ENCODE results near the gene HSPE1.
"Not testable (repeated sequence)": the region's sequence is repeated elsewhere in the genome, so short reads cannot be mapped to it uniquely, and the experiment has no call there.

Gene HSPE1

DNA sequence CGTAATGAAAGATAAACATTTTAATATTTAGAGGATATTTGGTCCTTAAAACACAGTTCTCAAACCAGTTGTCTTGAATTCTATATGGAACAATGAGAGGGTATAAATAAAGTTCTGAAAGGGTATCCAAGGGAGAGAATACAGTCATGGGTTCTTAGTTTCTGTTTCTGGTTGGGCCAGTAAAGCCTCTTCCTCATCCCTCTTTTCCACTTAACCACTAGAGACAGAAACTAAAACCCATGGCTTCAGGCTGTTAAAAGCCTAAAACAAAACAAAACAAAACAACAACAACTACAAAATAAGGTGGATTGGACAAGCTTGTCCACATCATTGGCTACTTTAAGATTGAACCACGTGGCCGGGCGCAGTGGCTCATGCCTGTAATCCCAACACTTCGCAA is 28.0 kb upstream of the HSPE1 start:
- H3K36me3 Mint-ChIP-seq (ENCODE audit: low read depth) = peaks cover 19% of the 10 kb centered on the region
- H3K9me3 Mint-ChIP-seq = no peaks in the 10 kb centered on the region
- no peak overlapping the region for H3K27ac Mint-ChIP-seq

DNA sequence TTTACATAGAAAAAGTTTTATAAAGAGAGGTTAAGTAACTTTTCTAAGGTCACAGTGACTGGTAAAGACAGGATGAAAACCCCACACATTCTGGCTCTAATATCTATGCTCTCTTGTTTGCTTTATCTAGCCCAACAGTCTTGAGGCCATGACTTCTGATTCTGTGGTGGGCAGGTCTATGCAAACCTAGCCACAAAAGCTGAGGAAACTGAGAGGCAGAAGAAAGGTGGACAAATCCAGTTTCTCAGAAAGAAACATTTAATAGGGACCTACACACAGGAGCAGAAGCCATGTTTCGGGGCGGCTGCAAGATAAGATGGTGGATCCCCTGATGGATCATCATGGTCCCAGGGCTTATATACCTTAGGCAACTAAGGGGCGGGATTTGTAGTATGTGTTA is 22.4 kb upstream of the HSPE1 start:
- H3K9me3 Mint-ChIP-seq = no peaks in the 10 kb centered on the region
- TF ChIP-seq, protein P1, sequence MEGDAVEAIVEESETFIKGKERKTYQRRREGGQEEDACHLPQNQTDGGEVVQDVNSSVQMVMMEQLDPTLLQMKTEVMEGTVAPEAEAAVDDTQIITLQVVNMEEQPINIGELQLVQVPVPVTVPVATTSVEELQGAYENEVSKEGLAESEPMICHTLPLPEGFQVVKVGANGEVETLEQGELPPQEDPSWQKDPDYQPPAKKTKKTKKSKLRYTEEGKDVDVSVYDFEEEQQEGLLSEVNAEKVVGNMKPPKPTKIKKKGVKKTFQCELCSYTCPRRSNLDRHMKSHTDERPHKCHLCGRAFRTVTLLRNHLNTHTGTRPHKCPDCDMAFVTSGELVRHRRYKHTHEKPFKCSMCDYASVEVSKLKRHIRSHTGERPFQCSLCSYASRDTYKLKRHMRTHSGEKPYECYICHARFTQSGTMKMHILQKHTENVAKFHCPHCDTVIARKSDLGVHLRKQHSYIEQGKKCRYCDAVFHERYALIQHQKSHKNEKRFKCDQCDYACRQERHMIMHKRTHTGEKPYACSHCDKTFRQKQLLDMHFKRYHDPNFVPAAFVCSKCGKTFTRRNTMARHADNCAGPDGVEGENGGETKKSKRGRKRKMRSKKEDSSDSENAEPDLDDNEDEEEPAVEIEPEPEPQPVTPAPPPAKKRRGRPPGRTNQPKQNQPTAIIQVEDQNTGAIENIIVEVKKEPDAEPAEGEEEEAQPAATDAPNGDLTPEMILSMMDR (IDR thresholded peaks at IDR 0.05) = no peak
- no peaks in the 10 kb centered on the region for H3K27me3 Mint-ChIP-seq (ENCODE audit: low read depth, poor library complexity)
- no peak overlapping the region for H3K4me3 Mint-ChIP-seq
- peaks cover 14% of the 10 kb centered on the region for H3K36me3 Mint-ChIP-seq (ENCODE audit: low read depth)
- H3K4me1 Mint-ChIP-seq = no peaks in the 10 kb centered on the region
- H3K27ac Mint-ChIP-seq = no peak overlapping the region
- DNase-seq = no peak

More for the DNA sequence above, 28.0 kb upstream of the HSPE1 start:
- Mint-ChIP-seq H3K4me3 (no peak overlapping the region), H3K4me1 (no peaks in the 10 kb centered on the region), H3K27me3 (ENCODE audit: low read depth, poor library complexity) (no peaks in the 10 kb centered on the region)
- DNase-seq = no peak
- TF ChIP-seq, protein P1 (IDR thresholded peaks at IDR 0.05) = no peak

DNA sequence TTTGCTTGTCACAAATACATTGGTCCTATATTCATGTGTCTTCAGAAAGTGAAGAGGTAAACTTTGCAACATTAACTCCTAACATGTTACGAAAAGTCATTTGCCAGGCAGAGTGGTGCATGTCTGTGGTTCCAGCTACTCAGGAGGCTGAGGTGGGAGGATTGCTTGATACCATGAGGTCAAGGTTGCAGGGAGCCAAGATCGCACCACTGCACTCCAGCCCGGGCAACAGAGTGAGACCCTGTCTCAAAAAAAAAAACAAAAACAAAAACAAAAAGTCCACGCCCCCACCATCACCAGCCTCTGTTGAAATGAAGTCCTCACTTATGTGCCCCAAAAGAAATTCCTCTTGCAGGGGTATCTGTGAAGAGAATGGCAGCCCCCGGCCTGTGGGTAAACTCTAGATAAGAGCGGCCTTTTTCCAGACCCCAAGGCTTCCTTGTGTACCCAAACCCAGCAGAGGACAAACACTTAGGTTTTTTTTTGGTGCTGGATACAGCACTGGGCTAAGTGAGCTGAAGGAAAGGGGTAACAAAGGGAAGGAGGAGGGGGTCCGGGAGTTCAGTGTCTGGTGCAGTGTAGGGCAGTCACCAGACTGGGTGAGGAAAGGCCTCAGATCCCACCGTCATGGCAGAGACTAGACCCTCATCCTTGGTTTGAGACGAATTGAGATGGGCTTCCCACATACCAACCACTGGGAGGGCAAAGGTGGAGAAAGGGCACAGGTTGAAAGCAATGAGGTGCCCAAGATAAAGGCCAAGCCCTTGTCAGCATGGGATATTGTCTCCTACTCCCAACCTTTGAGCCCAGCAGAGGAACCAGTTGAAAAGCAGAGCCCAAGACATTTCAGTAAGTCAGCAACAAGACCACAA is 19.8 kb upstream of the HSPE1 start:
- Mint-ChIP-seq H3K4me1 (no peaks in the 10 kb centered on the region), H3K9me3 (peaks cover 8% of the 10 kb centered on the region), H3K36me3 (ENCODE audit: low read depth) (peaks cover 25% of the 10 kb centered on the region), H3K4me3 (no peak overlapping the region), H3K27ac (peak overlapping the region; percentile 15), H3K27me3 (ENCODE audit: low read depth, poor library complexity) (no peaks in the 10 kb centered on the region)
- no peak for DNase-seq
- TF ChIP-seq, protein P1 (IDR thresholded peaks at IDR 0.05) = no peak

DNA sequence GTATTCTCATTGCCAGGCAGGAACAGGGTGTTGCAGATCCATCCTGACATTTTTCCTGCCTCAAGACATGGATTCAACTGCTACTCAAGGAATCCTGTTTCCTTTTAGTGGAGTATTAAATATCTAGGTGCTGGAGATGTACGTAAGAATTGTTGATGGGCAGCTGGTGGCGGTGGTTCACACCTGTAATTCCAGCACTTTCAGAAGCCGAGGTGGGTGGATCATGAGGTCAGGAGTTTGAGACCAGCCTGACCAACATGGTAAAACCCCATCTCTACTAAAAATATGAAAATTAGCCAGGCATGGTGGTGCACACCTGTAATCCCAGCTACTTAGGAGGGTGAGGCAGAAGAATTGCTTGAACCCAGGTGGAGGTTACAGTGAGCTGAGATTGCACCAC is 15.9 kb upstream of the HSPE1 start:
- not testable (repeated sequence) for DNase-seq; H3K9me3 Mint-ChIP-seq; H3K4me3 Mint-ChIP-seq; H3K4me1 Mint-ChIP-seq; H3K27me3 Mint-ChIP-seq (ENCODE audit: low read depth, poor library complexity)
- Mint-ChIP-seq H3K36me3 (ENCODE audit: low read depth) (peaks cover 49% of the 10 kb centered on the region), H3K27ac (peak overlapping the region; percentile 32)

DNA sequence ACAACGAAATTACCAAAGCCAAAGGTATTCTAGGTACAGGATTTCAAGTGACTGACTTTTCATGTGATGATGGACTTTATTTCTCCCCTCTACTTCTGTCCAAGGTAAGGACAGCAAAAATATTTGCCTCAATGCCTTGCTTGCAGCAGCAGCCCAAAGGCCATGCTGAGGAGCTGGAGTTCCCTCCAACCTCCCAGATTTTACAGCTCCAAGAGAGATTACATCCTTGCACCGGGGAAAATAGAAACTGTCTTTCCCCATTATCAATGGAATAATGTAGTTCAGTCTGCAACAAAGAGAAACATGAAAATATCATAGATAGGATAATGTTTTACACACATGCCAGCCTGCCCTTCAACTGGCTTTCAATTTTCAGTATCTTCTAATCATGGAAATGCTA is 14.0 kb upstream of the HSPE1 start:
- H3K4me1 Mint-ChIP-seq = no peaks in the 10 kb centered on the region
- no peak overlapping the region for H3K4me3 Mint-ChIP-seq
- H3K9me3 Mint-ChIP-seq = peaks cover 8% of the 10 kb centered on the region
- peaks cover 66% of the 10 kb centered on the region for H3K36me3 Mint-ChIP-seq (ENCODE audit: low read depth)
- DNase-seq = no peak
- no peaks in the 10 kb centered on the region for H3K27me3 Mint-ChIP-seq (ENCODE audit: low read depth, poor library complexity)
- peak overlapping the region; percentile 87 for H3K27ac Mint-ChIP-seq
- TF ChIP-seq, protein P1 (IDR thresholded peaks at IDR 0.05) = no peak

DNA sequence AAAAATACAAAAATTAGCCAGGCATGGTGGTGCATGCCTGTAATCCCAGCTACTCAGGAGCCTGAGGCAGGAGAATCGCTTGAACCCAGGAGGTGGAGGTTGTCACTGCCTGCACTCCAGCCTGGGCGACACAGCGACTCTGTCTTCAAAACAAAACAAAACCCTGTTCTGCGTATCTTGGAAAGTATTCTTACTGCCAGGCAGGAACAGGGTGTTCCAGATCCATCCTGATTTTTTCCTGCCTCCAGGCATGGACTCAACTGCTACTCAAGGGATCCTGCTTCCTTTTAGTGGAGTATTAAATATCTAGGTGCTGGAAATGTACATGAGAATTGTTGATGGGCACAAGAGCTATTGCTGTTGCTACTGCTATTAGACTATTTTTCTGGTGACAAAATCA is 12.8 kb upstream of the HSPE1 start:
- peaks cover 8% of the 10 kb centered on the region for H3K9me3 Mint-ChIP-seq
- no peak overlapping the region for H3K4me3 Mint-ChIP-seq
- TF ChIP-seq, protein P1 (IDR thresholded peaks at IDR 0.05) = no peak

More for the DNA sequence above, 12.8 kb upstream of the HSPE1 start:
- no peaks in the 10 kb centered on the region for H3K4me1 Mint-ChIP-seq
- no peak overlapping the region for H3K27ac Mint-ChIP-seq
- H3K27me3 Mint-ChIP-seq (ENCODE audit: low read depth, poor library complexity) = no peaks in the 10 kb centered on the region
- H3K36me3 Mint-ChIP-seq (ENCODE audit: low read depth) = peaks cover 74% of the 10 kb centered on the region
- DNase-seq = no peak

Data from nephron progenitor cell (in vitro differentiated cells).